ENCODE data around the gene BPIFA2.
A peak's percentile ranks its signal among the peaks of the same experiment; 100 is the strongest.

BPIFA2 gene

GRCh38 chr20:33209789-33210188, 41.8 kb downstream of the BPIFA2 start:
- peak; percentile 49 for DNase-seq (ENCODE audit: low read depth)
- no peak for TF ChIP-seq CTCF (conservative IDR thresholded peaks at IDR 0.05; ENCODE audit: control insufficient read depth, insufficient read depth, low read depth, low read length)
- no peak overlapping the region for H3K4me3 ChIP-seq (ENCODE audit: control insufficient read depth, low read depth, low read length)

GRCh38 chr20:33210371-33210770, 42.4 kb downstream of the BPIFA2 start:
- no peak for DNase-seq (ENCODE audit: low read depth)
- TF ChIP-seq CTCF (conservative IDR thresholded peaks at IDR 0.05; ENCODE audit: control insufficient read depth, insufficient read depth, low read depth, low read length), result no peak
- H3K4me3 ChIP-seq (ENCODE audit: control insufficient read depth, low read depth, low read length), result no peak overlapping the region

DNA sequence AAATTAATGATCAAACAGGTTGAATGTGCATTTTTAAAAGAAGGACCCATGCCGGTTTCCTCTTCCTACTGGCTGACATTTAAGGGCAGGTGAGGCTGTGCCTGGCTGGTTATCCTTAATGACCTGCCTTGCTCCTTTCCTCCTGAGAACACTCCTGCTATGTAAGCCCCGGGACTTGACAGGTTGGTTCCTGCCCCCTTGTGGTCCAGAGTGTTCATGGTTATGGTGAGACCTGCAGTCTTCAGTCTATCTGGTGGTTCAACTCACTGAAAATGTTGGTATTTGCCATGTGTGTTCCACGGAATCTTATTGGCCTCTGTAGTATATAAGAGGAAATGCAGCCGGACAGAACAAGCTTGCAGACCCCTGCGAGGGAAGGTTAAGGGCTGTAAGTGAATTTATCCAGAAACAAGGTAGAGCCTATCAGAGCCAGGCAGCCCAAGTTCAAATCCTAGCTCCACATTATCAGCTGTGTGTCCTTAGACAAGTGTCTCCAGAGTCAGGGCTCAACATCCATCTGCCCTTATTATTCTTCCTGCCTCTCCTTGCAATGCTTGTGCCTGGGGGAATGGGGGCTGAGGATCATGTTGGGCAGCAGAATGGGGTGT, 44.0 kb downstream of the BPIFA2 start:
- no peak overlapping the region for H3K4me3 ChIP-seq (ENCODE audit: control insufficient read depth, low read depth, low read length)
- DNase-seq (ENCODE audit: low read depth), result peak; percentile 44
- TF ChIP-seq CTCF (conservative IDR thresholded peaks at IDR 0.05; ENCODE audit: control insufficient read depth, insufficient read depth, low read depth, low read length), result peak; percentile 42

DNA sequence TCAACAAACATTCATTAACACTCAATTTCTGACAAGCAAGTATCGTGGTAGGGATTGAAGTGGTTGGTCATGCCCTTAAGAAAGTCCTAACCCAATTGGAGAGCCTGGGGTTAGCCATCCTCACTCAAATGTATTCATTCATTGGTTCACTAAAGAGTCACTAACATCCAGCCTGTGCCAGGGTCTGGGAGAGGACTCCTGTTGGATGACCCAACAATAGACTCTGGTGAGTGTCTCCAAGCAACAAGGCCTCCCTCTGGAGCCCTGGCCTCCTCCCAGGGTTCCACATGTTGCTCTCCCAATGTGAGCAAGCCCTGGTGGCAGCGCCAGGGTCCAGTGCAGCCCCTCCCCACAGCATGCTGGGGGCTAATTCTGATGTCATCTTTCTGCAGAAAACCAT, 49.1 kb downstream of the BPIFA2 start, which contains the start of gene BPIFA3:
TSS of gene BPIFA3 (plus strand) at position 301 of the 400 bp plus-strand sequence. CDS start 185 bp downstream, outside the sequence.
- no peak for TF ChIP-seq CTCF (conservative IDR thresholded peaks at IDR 0.05; ENCODE audit: control insufficient read depth, insufficient read depth, low read depth, low read length)
- DNase-seq (ENCODE audit: low read depth), result no peak

GRCh38 chr20:33224399-33224798, 56.4 kb downstream of the BPIFA2 start:
- DNase-seq (ENCODE audit: low read depth), result no peak
- no peak for TF ChIP-seq CTCF (conservative IDR thresholded peaks at IDR 0.05; ENCODE audit: control insufficient read depth, insufficient read depth, low read depth, low read length)
- no peak overlapping the region for H3K4me3 ChIP-seq (ENCODE audit: control insufficient read depth, low read depth, low read length)

More for the DNA sequence above, 49.1 kb downstream of the BPIFA2 start, which contains the start of gene BPIFA3:
- H3K4me3 ChIP-seq (ENCODE audit: control insufficient read depth, low read depth, low read length), result no peak within 1 kb of the TSS

- no peak overlapping the region for H3K4me3 ChIP-seq (ENCODE audit: control insufficient read depth, low read depth, low read length)
- no peak for TF ChIP-seq CTCF (conservative IDR thresholded peaks at IDR 0.05; ENCODE audit: control insufficient read depth, insufficient read depth, low read depth, low read length)
- no peak for DNase-seq (ENCODE audit: low read depth)
Measured at GRCh38 chr20:33229843-33230242, 61.9 kb downstream of the BPIFA2 start.
